GM12878 (cell line): ENCODE data around the gene ADCY10. TPM values are rescaled to one million over a fixed set of nuclear protein-coding genes. Genes with fewer than 3 reads are reported as not detected.

Experiments used
- ATAC-seq: fragments of 200-7000 bp; cut with Tn5 transposase; 3 replicates; pipeline ENCODE4 v1.9.1; 2020; ENCODE audit warnings: mild to moderate bottlenecking, moderate library complexity
- BruUV-seq: library from RNA; stranded (reverse); fragments of 400-500 nt; replicated peaks from 2 replicates; lab custom pipeline; 2021; lab: Mats Ljungman, UMichigan
- CTCF ChIA-PET: fragments of 300-600 bp; sonication (Branson Sonifier 250); formaldehyde crosslinking; extraction: SDS; loops from one replicate; lab custom pipeline; 2021; ENCODE audit warnings: inconsistent platforms; lab: Yijun Ruan, JAX
- POLR2A ChIA-PET: fragments of 350-600 bp; formaldehyde crosslinking; extraction: SDS; loops from one replicate; lab custom pipeline; 2021; ENCODE audit warnings: inconsistent platforms; lab: Charles Lee
- RAD21 ChIA-PET: fragments of 300-600 bp; sonication (Branson Sonifier 250); formaldehyde crosslinking; loops from one replicate; lab custom pipeline; 2023; ENCODE audit warnings: antibody characterized with exemption; ENCODE audit not compliant: unreplicated experiment; lab: Charles Lee
- SMC1A ChIA-PET: fragments of 300-600 bp; sonication (Branson Sonifier 250); formaldehyde crosslinking; loops from one replicate; lab custom pipeline; 2023; ENCODE audit not compliant: unreplicated experiment, uncharacterized antibody; lab: Charles Lee
- DNase-seq: peaks from one replicate; pipeline ENCODE4 v3.0.0-alpha.2; 2011; ENCODE audit warnings: low read depth, low spot score
- FAIRE-seq: peaks from 3 replicates; lab custom pipeline; 2011; peaks lifted over from hg19 to GRCh38; lab: Jason Lieb, UNC
- H2AFZ ChIP-seq: 2 replicates; pipeline ENCODE4 v1.6.0; 2011; ENCODE audit warnings: low read depth, low read length, control low read depth; ENCODE audit not compliant: control insufficient read depth
- H3K27ac ChIP-seq: 2 replicates; pipeline ENCODE4 v1.5.1; 2011; ENCODE audit warnings: control low read depth; ENCODE audit not compliant: control insufficient read depth, insufficient read depth
- H3K27me3 ChIP-seq, 2 experiments: replicated peaks in 1 of 2; 2 replicates each; pipeline versions ENCODE4 v1.6.0 to v1.6.1; 2011; ENCODE audit warnings: low read length in 1 of 2; ENCODE audit not compliant: control insufficient read depth in 2 of 2, insufficient read depth in 2 of 2
- H3K36me3 ChIP-seq, 2 experiments: 2 replicates each; pipeline ENCODE4 v1.5.1; 2011; ENCODE audit warnings: low read length in 1 of 2; ENCODE audit not compliant: control insufficient read depth in 2 of 2, insufficient read depth in 2 of 2
- H3K4me1 ChIP-seq: 2 replicates; pipeline ENCODE4 v1.6.1; 2011; ENCODE audit warnings: mild to moderate bottlenecking, low read length, moderate library complexity, mixed read lengths; ENCODE audit not compliant: control insufficient read depth, insufficient read depth
- H3K4me2 ChIP-seq: 2 replicates; pipeline ENCODE4 v1.6.0; 2011; ENCODE audit warnings: control low read depth; ENCODE audit not compliant: control insufficient read depth, insufficient read depth
- H3K4me3 ChIP-seq: fragments of 200-600 bp; sonication (generic); 2 replicates; pipeline ENCODE4 v1.5.1; 2016
- H3K79me2 ChIP-seq: 2 replicates; pipeline ENCODE4 v1.6.0; 2011; ENCODE audit warnings: low read length; ENCODE audit not compliant: control insufficient read depth, insufficient read depth
- H3K9ac ChIP-seq: 2 replicates; pipeline ENCODE4 v1.8.0; 2011; ENCODE audit warnings: low read length, control low read depth, mixed read lengths; ENCODE audit not compliant: control insufficient read depth, insufficient read depth
- H3K9me3 ChIP-seq: replicated peaks from 3 replicates; pipeline ENCODE4 v1.5.1; 2011; ENCODE audit warnings: mild to moderate bottlenecking, low read length; ENCODE audit not compliant: control insufficient read depth, insufficient read depth
- H4K20me1 ChIP-seq: 2 replicates; pipeline ENCODE4 v1.6.0; 2011; ENCODE audit not compliant: control insufficient read depth, insufficient read depth
- ATF7 ChIP-seq: fragments of 450-650 bp; IDR thresholded peaks from 2 replicates; pipeline ENCODE4 v1.6.1; 2016; ENCODE audit warnings: low read depth, mild to moderate bottlenecking
- BACH1 ChIP-seq: fragments of 450-650 bp; IDR thresholded peaks from 2 replicates; pipeline ENCODE4 v1.6.1; 2017; ENCODE audit warnings: mild to moderate bottlenecking, borderline replicate concordance
- BHLHE40 ChIP-seq, 2 experiments: fragments of 450-650 bp in 1 of 2; IDR thresholded peaks; 2 replicates each; pipeline ENCODE4 v1.6.1; 2011 to 2017; ENCODE audit warnings: low read depth in 2 of 2, borderline replicate concordance in 1 of 2, improper control_type of control experiment in 1 of 2, low read length in 1 of 2, mild to moderate bottlenecking in 1 of 2
- PML ChIP-seq: IDR thresholded peaks from 2 replicates; pipeline ENCODE4 v1.6.1; 2012; ENCODE audit warnings: low read length, inconsistent platforms
- POLR2AphosphoS5 ChIP-seq: IDR thresholded peaks from 2 replicates; pipeline ENCODE4 v1.6.1; 2011; ENCODE audit warnings: mild to moderate bottlenecking, low read length, inconsistent platforms
- STAT1 ChIP-seq: fragments of 450-650 bp; conservative IDR thresholded peaks from 2 replicates; pipeline ENCODE4 v1.6.1; 2014; ENCODE audit warnings: antibody characterized with exemption, mild to moderate bottlenecking
- TCF7 ChIP-seq: IDR thresholded peaks from 2 replicates; pipeline ENCODE4 v1.6.1; 2014; ENCODE audit warnings: antibody characterized with exemption, borderline replicate concordance
- ZNF24 ChIP-seq: fragments of 450-650 bp; IDR thresholded peaks from 2 replicates; pipeline ENCODE4 v1.6.1; 2017; ENCODE audit warnings: antibody characterized with exemption, mild to moderate bottlenecking
- ZSCAN29 ChIP-seq: fragments of 450-650 bp; IDR thresholded peaks from 2 replicates; pipeline ENCODE4 v1.6.1; 2017; ENCODE audit warnings: mild to moderate bottlenecking, moderate library complexity
- WGBS: methylation state at CpG from one replicate; pipeline ENCODE4 v1.1.6; 2016; ENCODE audit warnings: low lambda C conversion rate; ENCODE audit not compliant: insufficient replicate concordance, insufficient coverage; ENCODE audit errors: missing lambda C conversion rate; 5-methylcytosine and 5-hydroxymethylcytosine counted together
- in situ Hi-C: fragments of 300-500 bp; cut with MboI; formaldehyde crosslinking; loops from 9 replicates; pipeline ENCODE4 v1.14.3; 2018; ENCODE audit warnings: mixed read lengths
- intact Hi-C: fragments of 100-400 bp; cut with micrococcal nuclease; formaldehyde crosslinking; loops from one replicate; pipeline ENCODE4 v1.14.2; 2022; ENCODE audit not compliant: unreplicated experiment
- polyA plus RNA-seq, 11 experiments: library from polyadenylated mRNA; depleted of rRNA in 4 of 11; unstranded in 6 of 11; stranded (reverse) in 5 of 11; fragments of >200 nt; fragmentation: Nextera tagmentation in 4 of 11; fragmentation: Illumina TruSeq in 1 of 11; extraction: Ambion mirVana in 4 of 11; extraction: Trizol in 1 of 11; gene quantifications; 1 replicate in 1 of 11; 2 replicates in 10 of 11; pipeline versions ENCODE4 v1.2.1 to v1.2.3, GENCODE V29; 2011 to 2016; ENCODE audit warnings: inconsistent platforms in 2 of 11, missing spikeins in 2 of 11, low read depth in 1 of 11
- total RNA-seq, 4 experiments: library from RNA; depleted of rRNA in 3 of 4; stranded (reverse); fragments of >200 nt in 3 of 4; fragmentation: Illumina TruSeq in 1 of 4; extraction: Trizol in 1 of 4; gene quantifications; 2 replicates each; pipeline versions ENCODE4 v1.2.1 to v1.2.3, GENCODE V29; 2013 to 2021
- TF ChIP-seq, protein P1 (sequence below): fragments of 150-350 bp; IDR thresholded peaks from 2 replicates; pipeline ENCODE4 v1.6.1; 2016; ENCODE audit warnings: low read depth, low read length

ADCY10 gene
- total and polyA plus RNA-seq, 10 of the 15 experiments (the other 5 are each of a cell fraction or from before 2014, with no cell fraction given), result 0.13 to 0.22 TPM; not detected in 8

DNA sequence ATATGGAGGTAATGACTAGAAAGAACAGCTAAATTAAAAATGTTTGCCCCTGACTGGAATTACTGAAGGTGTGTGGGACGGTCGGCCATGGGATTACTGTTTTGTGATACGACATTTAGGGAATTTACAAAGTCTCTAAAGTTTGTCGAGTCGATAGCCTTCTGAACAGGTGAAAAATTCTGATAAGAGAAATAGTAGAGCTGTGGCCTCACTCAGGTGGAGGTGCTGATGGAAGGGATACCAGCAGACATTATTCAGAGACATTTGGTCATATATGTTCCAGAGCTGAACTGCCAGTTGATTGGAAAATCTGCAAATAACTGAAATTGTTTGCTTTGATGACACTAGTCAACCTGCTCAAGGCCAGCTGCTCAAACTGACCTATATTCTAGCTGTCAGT is 71.1 kb downstream of the ADCY10 start:
- ChIA-PET POLR2A (interaction anchor here (0.6 kb wide), 1 partner anchor 55 kb away, joined by 3 read pairs; no protein-coding TSS in a partner anchor), RAD21 (no interaction called here), CTCF (no interaction called here), SMC1A (interaction anchor here (0.6 to 1.2 kb wide), 4 partner anchors 12 to 154 kb away, joined by 3 read pairs; no protein-coding TSS in a partner anchor)
- intact Hi-C loops (no loop called here), in situ Hi-C loops (no loop called here)
- no TSS peak for BruUV-seq
- H3K27me3 ChIP-seq, result peaks cover 0 to 3% of the 10 kb centered on the region in 2 experiments; a peak in 1 of 4 replicates
- H2AFZ ChIP-seq, result no peak overlapping the region
- H3K4me3 ChIP-seq, result no peak overlapping the region
- ATAC-seq (no peak), FAIRE-seq (no peak), DNase-seq (no peak)
- H3K27ac ChIP-seq, result no peak overlapping the region
- no peaks in the 10 kb centered on the region for H3K79me2 ChIP-seq
- no peaks in the 10 kb centered on the region for H3K36me3 ChIP-seq
- H3K9ac ChIP-seq, result no peak overlapping the region
- WGBS, result 88% methylated on average over 5 of the region's 5 CpGs
- H3K4me1 ChIP-seq, result no peaks in the 10 kb centered on the region
- H3K9me3 ChIP-seq, result no peaks in the 10 kb centered on the region
- no peaks in the 10 kb centered on the region for H4K20me1 ChIP-seq
- no peak for TF ChIP-seq STAT1
- TF ChIP-seq BHLHE40 (IDR thresholded peaks at IDR 0.05; ENCODE audit: borderline replicate concordance in 1 of 2, low read depth in 2 of 2, low read length in 1 of 2), result no peak
- no peak for TF ChIP-seq ZSCAN29
- no peak for TF ChIP-seq ZNF24
- TF ChIP-seq ATF7, result no peak
- TF ChIP-seq, protein P1, sequence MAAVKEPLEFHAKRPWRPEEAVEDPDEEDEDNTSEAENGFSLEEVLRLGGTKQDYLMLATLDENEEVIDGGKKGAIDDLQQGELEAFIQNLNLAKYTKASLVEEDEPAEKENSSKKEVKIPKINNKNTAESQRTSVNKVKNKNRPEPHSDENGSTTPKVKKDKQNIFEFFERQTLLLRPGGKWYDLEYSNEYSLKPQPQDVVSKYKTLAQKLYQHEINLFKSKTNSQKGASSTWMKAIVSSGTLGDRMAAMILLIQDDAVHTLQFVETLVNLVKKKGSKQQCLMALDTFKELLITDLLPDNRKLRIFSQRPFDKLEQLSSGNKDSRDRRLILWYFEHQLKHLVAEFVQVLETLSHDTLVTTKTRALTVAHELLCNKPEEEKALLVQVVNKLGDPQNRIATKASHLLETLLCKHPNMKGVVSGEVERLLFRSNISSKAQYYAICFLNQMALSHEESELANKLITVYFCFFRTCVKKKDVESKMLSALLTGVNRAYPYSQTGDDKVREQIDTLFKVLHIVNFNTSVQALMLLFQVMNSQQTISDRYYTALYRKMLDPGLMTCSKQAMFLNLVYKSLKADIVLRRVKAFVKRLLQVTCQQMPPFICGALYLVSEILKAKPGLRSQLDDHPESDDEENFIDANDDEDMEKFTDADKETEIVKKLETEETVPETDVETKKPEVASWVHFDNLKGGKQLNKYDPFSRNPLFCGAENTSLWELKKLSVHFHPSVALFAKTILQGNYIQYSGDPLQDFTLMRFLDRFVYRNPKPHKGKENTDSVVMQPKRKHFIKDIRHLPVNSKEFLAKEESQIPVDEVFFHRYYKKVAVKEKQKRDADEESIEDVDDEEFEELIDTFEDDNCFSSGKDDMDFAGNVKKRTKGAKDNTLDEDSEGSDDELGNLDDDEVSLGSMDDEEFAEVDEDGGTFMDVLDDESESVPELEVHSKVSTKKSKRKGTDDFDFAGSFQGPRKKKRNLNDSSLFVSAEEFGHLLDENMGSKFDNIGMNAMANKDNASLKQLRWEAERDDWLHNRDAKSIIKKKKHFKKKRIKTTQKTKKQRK, result no peak
- no peak for TF ChIP-seq TCF7
- no peak for TF ChIP-seq PML
- no peak for TF ChIP-seq BACH1
- TF ChIP-seq POLR2AphosphoS5, result no peak
- no peak overlapping the region for H3K4me2 ChIP-seq
